ENCODE results near the gene COQ2.
"Not testable (repeated sequence)": the region's sequence is repeated elsewhere in the genome, so short reads cannot be mapped to it uniquely, and the experiment has no call there.

COQ2 gene

GRCh38 chr4:83308672-83309071, 24.1 kb upstream of the COQ2 start:
- POLR2A ChIA-PET (ENCODE audit: low non-redundant PET): no interaction called here
- DNase-seq (ENCODE audit: low spot score): no peak
- CTCF ChIA-PET: interaction anchor here (0.7 kb wide), 1 partner anchor 1276 kb away, joined by 3 read pairs; no protein-coding TSS in a partner anchor

DNA sequence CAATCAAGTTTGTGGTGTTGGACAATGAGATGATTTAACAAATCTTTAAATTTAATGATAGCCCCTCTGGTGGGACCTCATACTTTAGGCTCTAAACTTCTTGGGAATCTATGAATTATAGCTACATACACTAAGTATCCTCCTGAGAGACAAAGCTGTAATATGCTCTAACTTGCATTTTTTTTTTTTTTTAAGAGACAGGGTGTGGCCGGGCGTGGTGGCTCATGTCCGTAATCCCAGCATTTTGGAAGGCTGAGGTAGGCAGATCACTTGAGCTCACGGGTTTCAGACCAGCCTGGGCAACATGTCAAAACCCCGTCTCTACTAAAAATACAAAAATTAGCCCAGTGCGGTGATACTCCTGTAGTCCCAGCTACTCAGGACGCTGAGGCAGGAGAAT, 23.3 kb upstream of the COQ2 start:
- CTCF ChIA-PET: no interaction called here
- POLR2A ChIA-PET (ENCODE audit: low non-redundant PET): no interaction called here
- no peak for TF ChIP-seq CTCF (conservative IDR thresholded peaks at IDR 0.05; ENCODE audit: low read depth)
- H3K27ac ChIP-seq: peak overlapping the region; percentile 59
- no peak for DNase-seq (ENCODE audit: low spot score)

More at GRCh38 chr4:83308672-83309071, 24.1 kb upstream of the COQ2 start:
- TF ChIP-seq CTCF (conservative IDR thresholded peaks at IDR 0.05; ENCODE audit: low read depth): no peak
- no peak overlapping the region for H3K27ac ChIP-seq

DNA sequence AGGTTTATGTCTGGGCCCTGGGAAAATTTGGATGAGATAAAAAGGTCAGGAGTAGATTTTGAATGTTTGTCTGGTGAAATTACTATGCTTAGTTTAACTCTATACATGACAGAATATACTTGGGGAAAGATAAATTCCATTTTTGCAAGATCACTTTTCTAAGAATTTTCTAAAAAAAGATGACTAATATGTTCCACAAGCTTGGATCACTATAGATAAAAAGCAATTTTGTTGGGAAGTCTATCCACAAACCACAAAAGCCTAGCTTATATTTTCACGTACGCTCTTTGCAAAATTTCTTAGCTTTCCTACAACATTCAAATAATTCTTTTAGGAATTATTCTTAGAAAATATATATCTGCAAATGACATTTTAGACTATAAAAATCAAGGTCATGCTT, 20.6 kb upstream of the COQ2 start:
- no peak overlapping the region for H3K27ac ChIP-seq
- no peak for DNase-seq (ENCODE audit: low spot score)
- no peak for TF ChIP-seq CTCF (conservative IDR thresholded peaks at IDR 0.05; ENCODE audit: low read depth)
- CTCF ChIA-PET: interaction anchor here (0.7 kb wide), 1 partner anchor 87 kb away, joined by 3 read pairs; no protein-coding TSS in a partner anchor
- POLR2A ChIA-PET (ENCODE audit: low non-redundant PET): no interaction called here

DNA sequence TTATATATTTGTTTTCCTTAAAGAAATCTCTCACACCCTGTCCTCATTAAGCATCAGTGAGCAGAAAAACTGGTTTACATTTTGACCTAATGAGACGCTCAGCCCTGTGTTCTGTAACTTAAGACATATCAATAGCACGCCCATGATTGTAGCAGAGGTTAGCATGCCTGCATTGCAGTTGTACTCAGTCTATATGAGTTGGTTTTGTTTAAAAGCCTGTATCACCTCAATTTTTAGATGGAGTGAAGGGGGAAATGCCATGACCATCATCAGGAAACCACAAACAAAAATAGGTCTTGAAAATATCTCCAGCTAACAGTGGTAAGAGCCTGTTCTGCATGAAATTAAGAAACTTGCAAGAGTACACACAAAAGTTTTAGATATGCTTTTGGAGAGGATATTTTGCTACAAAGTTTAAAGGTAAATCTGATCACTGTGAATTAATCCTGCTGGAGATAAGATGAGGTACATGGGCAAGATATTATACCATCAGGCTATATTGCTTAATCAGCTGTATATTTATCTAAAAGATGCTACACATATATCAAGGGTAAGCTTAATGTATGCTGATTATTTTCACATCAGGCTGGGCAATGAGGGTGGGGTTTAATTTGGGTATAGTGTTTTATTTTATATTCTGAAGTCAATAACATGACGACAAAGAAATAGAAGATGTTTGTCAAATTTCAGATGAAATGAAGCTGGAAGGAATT, 13.1 kb upstream of the COQ2 start:
- CTCF ChIA-PET: no interaction called here
- POLR2A ChIA-PET (ENCODE audit: low non-redundant PET): no interaction called here

DNA sequence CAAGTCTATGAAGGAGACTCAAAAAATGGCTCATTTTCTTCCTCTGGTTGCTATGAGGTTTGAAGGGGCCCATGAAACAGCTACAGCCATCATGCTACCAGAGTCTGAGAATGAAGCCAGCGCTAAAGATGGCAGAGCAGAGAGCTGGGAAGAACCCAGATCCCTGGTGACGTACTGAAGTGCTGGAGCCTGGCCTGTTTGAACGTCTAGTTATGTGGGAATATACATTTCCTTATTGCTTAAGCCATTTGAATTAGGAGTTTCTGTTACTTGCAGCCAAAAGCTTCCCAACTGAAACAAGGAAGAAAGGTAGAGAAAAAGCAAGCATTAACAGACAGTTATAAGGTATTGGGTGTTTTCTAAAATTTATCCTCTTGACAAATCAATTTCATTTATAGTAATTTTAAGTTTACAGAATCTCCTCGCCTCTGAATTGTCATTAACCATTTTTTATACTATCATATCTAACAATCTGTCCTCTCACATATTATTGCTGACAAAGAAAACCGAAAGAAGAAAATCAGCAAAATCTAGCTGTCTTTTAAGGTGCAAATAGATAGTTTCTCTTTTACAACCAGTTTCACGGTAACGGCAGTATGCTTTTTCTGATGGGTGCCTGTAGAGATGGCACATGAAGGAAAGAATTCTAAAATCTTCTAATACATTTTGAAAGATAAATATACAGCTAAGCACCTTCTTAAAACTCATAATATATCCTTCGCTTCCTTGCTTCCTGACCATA, 8.9 kb upstream of the COQ2 start:
- ChIA-PET CTCF (no interaction called here), POLR2A (ENCODE audit: low non-redundant PET) (no interaction called here)
- no peak for DNase-seq (ENCODE audit: low spot score)
- no peak overlapping the region for H3K27ac ChIP-seq
- no peak for TF ChIP-seq CTCF (conservative IDR thresholded peaks at IDR 0.05; ENCODE audit: low read depth)

More for the DNA sequence above, 13.1 kb upstream of the COQ2 start:
- no peak for TF ChIP-seq CTCF (conservative IDR thresholded peaks at IDR 0.05; ENCODE audit: low read depth)
- DNase-seq (ENCODE audit: low spot score): no peak
- H3K27ac ChIP-seq: no peak overlapping the region

DNA sequence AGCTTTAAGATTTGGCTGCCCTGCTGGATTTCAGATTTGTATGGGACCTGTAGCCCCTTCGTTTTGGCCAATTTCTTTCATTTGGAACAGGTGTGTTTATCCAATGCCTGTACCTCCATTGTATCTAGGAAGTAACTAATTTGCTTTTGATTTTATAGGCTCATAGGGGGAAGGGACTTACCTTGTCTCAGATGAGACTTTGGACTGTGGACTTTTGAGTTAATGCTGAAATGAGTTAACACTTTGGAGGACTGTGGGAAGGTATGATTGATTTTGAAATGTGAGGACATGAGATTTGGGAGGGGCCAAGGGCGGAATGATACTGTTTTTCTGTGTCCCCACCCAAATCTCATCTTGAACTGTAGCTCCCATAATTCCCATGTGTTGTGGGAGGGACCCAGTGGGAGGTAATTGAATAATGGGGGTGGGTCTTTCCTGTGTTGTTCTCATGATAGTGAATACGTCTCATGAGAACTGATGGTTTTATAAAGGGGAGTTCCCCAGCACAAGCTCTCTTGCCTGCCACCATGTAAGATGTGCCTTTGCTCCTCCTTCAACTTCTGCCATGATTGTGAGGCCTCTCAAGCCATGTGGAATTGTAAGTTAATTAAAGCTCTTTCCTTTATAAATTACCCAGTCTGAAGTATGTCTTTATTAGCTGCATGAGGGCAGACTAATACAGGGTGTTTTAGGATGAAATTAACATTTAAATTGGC, 5.6 kb upstream of the COQ2 start:
- POLR2A ChIA-PET (ENCODE audit: low non-redundant PET): not testable (repeated sequence)

GRCh38 chr4:83288381-83288780, 3.8 kb upstream of the COQ2 start:
- POLR2A ChIA-PET (ENCODE audit: low non-redundant PET): not testable (repeated sequence)

More for the DNA sequence above, 5.6 kb upstream of the COQ2 start:
- DNase-seq (ENCODE audit: low spot score); H3K27ac ChIP-seq; CTCF ChIA-PET: not testable (repeated sequence)

More at GRCh38 chr4:83288381-83288780, 3.8 kb upstream of the COQ2 start:
- DNase-seq (ENCODE audit: low spot score); H3K27ac ChIP-seq; CTCF ChIA-PET: not testable (repeated sequence)

Data from RWPE1 (cell line).